IMR-90 (cell line): Measurements from ENCODE around the gene PTGDR. TPM values are rescaled to one million over a fixed set of nuclear protein-coding genes. Genes with fewer than 3 reads are reported as not detected.

Experiments used
- ATAC-seq: fragments of 200-7000 bp; cut with Tn5 transposase; 2 replicates; pipeline ENCODE4 v1.9.1; 2020; ENCODE audit warnings: low read depth, mild to moderate bottlenecking, moderate library complexity
- BruUV-seq: library from RNA; stranded (reverse); fragments of 400-500 nt; replicated peaks from 2 replicates; lab custom pipeline; 2021; lab: Mats Ljungman, UMichigan
- CTCF ChIA-PET: fragments of 300-600 bp; formaldehyde crosslinking; extraction: SDS; loops from one replicate; lab custom pipeline; 2021; ENCODE audit warnings: antibody characterized with exemption; lab: Yijun Ruan, JAX
- POLR2A ChIA-PET: fragments of 300-600 bp; sonication (Branson Sonifier 250); formaldehyde crosslinking; loops from one replicate; lab custom pipeline; 2022; ENCODE audit warnings: antibody characterized with exemption; ENCODE audit not compliant: unreplicated experiment; lab: Charles Lee
- DNase-seq: peaks from one replicate; pipeline ENCODE4 v3.0.0; 2013
- H2AFZ ChIP-seq: replicated peaks from 2 replicates; pipeline ENCODE3; 2013; ENCODE audit warnings: low read length, mild to moderate bottlenecking; ENCODE audit not compliant: poor library complexity
- H2AK5ac ChIP-seq: 2 replicates; pipeline ENCODE4 v1.6.1; 2013; ENCODE audit warnings: low read depth, low read length, inconsistent platforms
- H2AK9ac ChIP-seq: replicated peaks from 2 replicates; pipeline ENCODE3; 2013; ENCODE audit warnings: mild to moderate bottlenecking, low read depth, low read length, moderate library complexity; ENCODE audit not compliant: poor library complexity
- H2BK120ac ChIP-seq: 2 replicates; pipeline ENCODE4 v1.6.1; 2013; ENCODE audit warnings: low read depth, low read length, inconsistent platforms
- H2BK15ac ChIP-seq: 3 replicates; pipeline ENCODE4 v1.6.1; 2013; ENCODE audit warnings: low read depth, low read length, inconsistent platforms
- H2BK20ac ChIP-seq: 2 replicates; pipeline ENCODE4 v1.6.1; 2013; ENCODE audit warnings: low read depth, mild to moderate bottlenecking, inconsistent platforms, low read length, moderate library complexity
- H2BK5ac ChIP-seq: 2 replicates; pipeline ENCODE4 v1.6.1; 2013; ENCODE audit warnings: mild to moderate bottlenecking, low read depth, low read length, inconsistent platforms; ENCODE audit not compliant: poor library complexity, severe bottlenecking
- H3K14ac ChIP-seq: replicated peaks from 2 replicates; pipeline ENCODE4 v1.6.1; 2013; ENCODE audit warnings: low read depth, low read length, inconsistent platforms
- H3K18ac ChIP-seq: 2 replicates; pipeline ENCODE4 v1.6.1; 2013; ENCODE audit warnings: low read depth, low read length, control low read depth
- H3K23ac ChIP-seq: 2 replicates; pipeline ENCODE4 v1.6.1; 2013; ENCODE audit warnings: low read depth, low read length, inconsistent platforms
- H3K27ac ChIP-seq: 2 replicates; pipeline ENCODE4 v1.5.1; 2013; ENCODE audit warnings: mild to moderate bottlenecking, control low read depth, low read length; ENCODE audit not compliant: insufficient read depth
- H3K27me3 ChIP-seq: 2 replicates; pipeline ENCODE4 v1.6.1; 2013; ENCODE audit warnings: low read length; ENCODE audit not compliant: control insufficient read depth, insufficient read depth
- H3K36me3 ChIP-seq: 2 replicates; pipeline ENCODE4 v1.6.1; 2013; ENCODE audit warnings: low read length, mixed read lengths; ENCODE audit not compliant: control insufficient read depth, insufficient read depth
- H3K4ac ChIP-seq: 2 replicates; pipeline ENCODE4 v1.6.1; 2013; ENCODE audit warnings: low read depth, low read length, inconsistent platforms
- H3K4me1 ChIP-seq: 2 replicates; pipeline ENCODE4 v1.6.1; 2013; ENCODE audit warnings: low read length, mixed read lengths; ENCODE audit not compliant: control insufficient read depth, insufficient read depth
- H3K4me2 ChIP-seq: 2 replicates; pipeline ENCODE4 v1.6.1; 2013; ENCODE audit warnings: low read depth, mild to moderate bottlenecking, control low read depth, low read length, moderate library complexity
- H3K4me3 ChIP-seq: 2 replicates; pipeline ENCODE4 v1.5.1; 2013; ENCODE audit warnings: low read depth, mild to moderate bottlenecking, control low read depth, low read length, moderate library complexity; ENCODE audit not compliant: insufficient read depth
- H3K56ac ChIP-seq: 2 replicates; pipeline ENCODE4 v1.6.1; 2013; ENCODE audit warnings: low read length, inconsistent platforms; ENCODE audit not compliant: insufficient read depth; ENCODE audit errors: extremely low read depth
- H3K79me1 ChIP-seq, 2 experiments: 2 replicates each; pipeline ENCODE4 v1.6.1; 2013; ENCODE audit warnings: low read length in 2 of 2, inconsistent platforms in 1 of 2, low read depth in 1 of 2
- H3K9ac ChIP-seq: 2 replicates; pipeline ENCODE4 v1.6.1; 2013; ENCODE audit warnings: low read depth, low read length, control low read depth
- H3K9me1 ChIP-seq: 2 replicates; pipeline ENCODE4 v1.6.1; 2013; ENCODE audit warnings: low read length, inconsistent platforms; ENCODE audit not compliant: insufficient read depth
- H3K9me3 ChIP-seq: 2 replicates; pipeline ENCODE4 v1.6.1; 2013; ENCODE audit warnings: low read length; ENCODE audit not compliant: control insufficient read depth, insufficient read depth
- H4K20me1 ChIP-seq: 2 replicates; pipeline ENCODE4 v1.6.1; 2013; ENCODE audit warnings: low read length, inconsistent platforms; ENCODE audit not compliant: insufficient read depth
- H4K5ac ChIP-seq: 2 replicates; pipeline ENCODE4 v1.6.1; 2013; ENCODE audit warnings: mild to moderate bottlenecking, low read depth, low read length, control low read depth
- H4K8ac ChIP-seq, 2 experiments: 2 replicates each; pipeline ENCODE4 v1.6.1; 2013; ENCODE audit warnings: low read depth in 2 of 2, low read length in 2 of 2, control low read depth in 1 of 2, inconsistent platforms in 1 of 2
- H4K91ac ChIP-seq: 2 replicates; pipeline ENCODE4 v1.6.1; 2013; ENCODE audit warnings: low read depth, low read length, inconsistent platforms; ENCODE audit not compliant: insufficient read depth
- MAFK ChIP-seq: IDR thresholded peaks from 2 replicates; pipeline ENCODE4 v1.6.1; 2012; ENCODE audit warnings: low read depth, low read length, improper control_type of control experiment
- MAZ ChIP-seq: IDR thresholded peaks from 2 replicates; pipeline ENCODE4 v1.6.1; 2012; ENCODE audit warnings: low read depth, mild to moderate bottlenecking, low read length, improper control_type of control experiment, moderate library complexity, borderline replicate concordance
- MXI1 ChIP-seq: IDR thresholded peaks from 2 replicates; pipeline ENCODE4 v1.6.1; 2012; ENCODE audit warnings: low read depth, mild to moderate bottlenecking, low read length, moderate library complexity, borderline replicate concordance
- POLR2A ChIP-seq: IDR thresholded peaks from 2 replicates; pipeline ENCODE4 v1.6.1; 2012; ENCODE audit warnings: mild to moderate bottlenecking, low read depth, low read length
- WGBS, 2 experiments: methylation state at CpG; one replicate each; pipeline versions ENCODE4 v1.1.5 to v1.1.7; 2013; ENCODE audit warnings: missing lambda C conversion rate in 2 of 2; ENCODE audit not compliant: insufficient read length in 1 of 2; ENCODE audit errors: extremely low coverage in 2 of 2; 5-methylcytosine and 5-hydroxymethylcytosine counted together
- dilution Hi-C: fragments of 300-500 bp; cut with HindIII; formaldehyde crosslinking; loops from one replicate; pipeline ENCODE4 v1.14.3; 2018; ENCODE audit warnings: low sequenced_read_pairs; ENCODE audit not compliant: unreplicated experiment
- in situ Hi-C: fragments of 300-500 bp; cut with MboI; formaldehyde crosslinking; loops from 3 replicates; pipeline ENCODE4 v1.14.3; 2019; ENCODE audit warnings: low sequenced_read_pairs, inconsistent platforms, mixed read lengths
- intact Hi-C: fragments of 100-400 bp; cut with micrococcal nuclease; formaldehyde crosslinking; loops from 2 replicates; pipeline ENCODE4 v1.10.0; 2022
- polyA plus RNA-seq, 3 experiments: library from polyadenylated mRNA; depleted of rRNA; stranded (reverse); fragments of >200 nt; gene quantifications; 2 replicates each; pipeline ENCODE4 v1.2.3, GENCODE V29; 2012; ENCODE audit warnings: low replicate concordance in 1 of 3
- total RNA-seq: library from RNA; depleted of rRNA; stranded (reverse); fragments of >200 nt; gene quantifications from 2 replicates; pipeline ENCODE4 v1.2.3, GENCODE V29; 2012

PTGDR gene
- total and polyA plus RNA-seq, 2 of the 4 experiments (the other 2 are of a cell fraction), result not detected

DNA sequence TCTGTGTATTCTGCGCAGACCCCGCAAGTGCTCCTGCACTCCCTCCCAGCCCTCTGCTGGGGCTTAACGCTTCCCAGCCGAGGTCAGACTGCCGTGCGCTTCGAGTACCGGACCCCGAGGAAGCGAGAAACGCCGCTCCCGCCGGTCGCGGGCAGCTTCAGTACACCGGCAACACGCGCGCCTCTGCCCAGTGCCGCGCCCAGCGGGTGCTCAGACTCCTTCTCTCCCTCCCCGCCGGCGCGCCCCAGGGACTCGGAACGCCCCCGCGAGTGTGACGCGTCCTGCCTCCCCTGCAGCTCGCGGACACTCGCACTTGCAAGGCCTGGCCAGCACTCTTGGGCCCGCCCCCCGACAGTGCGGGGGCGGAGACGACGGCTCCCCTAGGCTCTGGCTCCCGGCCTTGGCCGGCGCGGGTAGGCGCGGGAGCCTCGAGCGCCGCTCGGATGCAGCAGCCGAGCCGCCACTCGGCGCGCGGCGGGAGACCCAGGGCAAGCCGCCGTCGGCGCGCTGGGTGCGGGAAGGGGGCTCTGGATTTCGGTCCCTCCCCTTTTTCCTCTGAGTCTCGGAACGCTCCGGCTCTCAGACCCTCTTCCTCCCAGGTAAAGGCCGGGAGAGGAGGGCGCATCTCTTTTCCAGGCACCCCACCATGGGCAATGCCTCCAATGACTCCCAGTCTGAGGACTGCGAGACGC is 46.6 kb downstream of the PTGDR start, which contains the start of gene PTGER2:
Gene PTGER2, plus strand, starts transcription at position 410 of the 692 bp plus-strand sequence. Its CDS starts 237 bp downstream, at position 647.
- peak within 1 kb of the TSS; percentile 98 for H3K4ac ChIP-seq
- 0% methylated on average over 37 of the region's 73 CpGs; no CpG with 5 or more reads in 1 of the 2 experiments for WGBS, 2 experiments

More for the DNA sequence above, 46.6 kb downstream of the PTGDR start, which contains the start of gene PTGER2:
- in situ Hi-C loops, result loop anchor here (25.0 kb wide), 1 partner anchor 373 kb away; the partner anchor contains the start of gene ERO1A
- H3K4me3 ChIP-seq, result peak within 1 kb of the TSS; percentile 90
- peak within 1 kb of the TSS; percentile 80 for H2BK20ac ChIP-seq
- H3K14ac ChIP-seq, result peak within 1 kb of the TSS; percentile 93
- no peaks in the 10 kb centered on the region for H3K27me3 ChIP-seq
- peak within 1 kb of the TSS; percentile 93 for H2BK15ac ChIP-seq
- peak within 1 kb of the TSS; percentile 56 to 87 for H4K8ac ChIP-seq
- H3K36me3 ChIP-seq, result peaks cover 6% of the 10 kb centered on the region; the same call in 1 of the 2 replicates
- peak within 1 kb of the TSS; percentile 88 for H2AFZ ChIP-seq
- ChIA-PET CTCF (no interaction called here), POLR2A (interaction anchor here (1.4 kb wide), 1 partner anchor 144 kb away, joined by 6 read pairs; no protein-coding TSS in a partner anchor)
- H2AK9ac ChIP-seq, result peak within 1 kb of the TSS; percentile 84
- TF ChIP-seq MXI1, result peak; percentile 86; the same call in 1 of the 2 replicates
- TF ChIP-seq MAFK, result no peak
- peak; percentile 94; the same call in 1 of the 2 replicates for TF ChIP-seq MAZ
- TF ChIP-seq POLR2A, result peak; percentile 80
- H4K91ac ChIP-seq, result peak within 1 kb of the TSS; percentile 91
- peak within 1 kb of the TSS; percentile 100 for H3K9ac ChIP-seq
- H3K9me3 ChIP-seq, result no peaks in the 10 kb centered on the region
- H3K23ac ChIP-seq, result peak within 1 kb of the TSS; percentile 100
- peak within 1 kb of the TSS; percentile 80 for H2AK5ac ChIP-seq
- DNase-seq, result peak; percentile 97
- peaks cover 5% of the 10 kb centered on the region for H4K20me1 ChIP-seq
- H3K4me1 ChIP-seq, result peaks cover 10% of the 10 kb centered on the region
- H3K4me2 ChIP-seq, result peak within 1 kb of the TSS; percentile 98
- peak within 1 kb of the TSS; percentile 84 for H3K56ac ChIP-seq
- dilution Hi-C loops, result no loop called here
- peaks cover 9% of the 10 kb centered on the region for H3K9me1 ChIP-seq
- peaks cover 15 to 78% of the 10 kb centered on the region in 2 experiments; a peak in 3 of 4 replicates for H3K79me1 ChIP-seq
- H2BK120ac ChIP-seq, result peak within 1 kb of the TSS; percentile 93
- peak within 1 kb of the TSS; percentile 92 for H3K18ac ChIP-seq
- peak within 1 kb of the TSS; percentile 88 for H2BK5ac ChIP-seq
- H3K27ac ChIP-seq, result peak within 1 kb of the TSS; percentile 98
- peak; percentile 88 for ATAC-seq
- BruUV-seq, result no TSS peak
- peak within 1 kb of the TSS; percentile 79 for H4K5ac ChIP-seq
- intact Hi-C loops, result loop anchor here (1.0 to 5.0 kb wide), 2 partner anchors 41 to 378 kb away; no protein-coding TSS in a partner anchor
